GM12878 (cell line): ENCODE data around the gene SUPT4H1.

Experiments
- EZH2 ChIP-seq: IDR thresholded peaks from 2 replicates; pipeline ENCODE4 v1.6.1; 2012; ENCODE audit warnings: low read depth, mild to moderate bottlenecking, control low read depth, inconsistent platforms, low read length, borderline replicate concordance; ENCODE audit not compliant: control insufficient read depth
- HDAC6 ChIP-seq: fragments of 200-600 bp; sonication (generic); IDR thresholded peaks from one replicate; pipeline ENCODE4 v1.8.0; 2017; ENCODE audit warnings: antibody characterized with exemption; ENCODE audit not compliant: unreplicated experiment
- POLR2A ChIP-seq: IDR thresholded peaks from 2 replicates; pipeline ENCODE4 v1.6.1; 2011; ENCODE audit warnings: low read depth, mild to moderate bottlenecking, low read length
- RAD21 ChIP-seq: IDR thresholded peaks from 2 replicates; pipeline ENCODE4 v1.6.1; 2011; ENCODE audit warnings: mild to moderate bottlenecking, low read depth, low read length, moderate library complexity; ENCODE audit not compliant: insufficient read depth
- TF ChIP-seq, protein P1 (sequence below), 3 experiments: IDR thresholded peaks in 2 of 3; conservative IDR thresholded peaks in 1 of 3; 2 replicates each; pipeline ENCODE4 v1.5.1; 2011; ENCODE audit warnings: low read depth in 3 of 3, low read length in 3 of 3, mild to moderate bottlenecking in 3 of 3, control low read depth in 2 of 3, moderate library complexity in 2 of 3, inconsistent platforms in 1 of 3, mixed read lengths in 1 of 3; ENCODE audit not compliant: control insufficient read depth in 2 of 3, insufficient read depth in 1 of 3; ENCODE audit errors: extremely low read depth in 1 of 3
- TF ChIP-seq, protein P2 (sequence below): fragments of 450-650 bp; IDR thresholded peaks from 2 replicates; pipeline ENCODE4 v1.6.1; 2017; ENCODE audit warnings: mild to moderate bottlenecking, moderate library complexity

DNA sequence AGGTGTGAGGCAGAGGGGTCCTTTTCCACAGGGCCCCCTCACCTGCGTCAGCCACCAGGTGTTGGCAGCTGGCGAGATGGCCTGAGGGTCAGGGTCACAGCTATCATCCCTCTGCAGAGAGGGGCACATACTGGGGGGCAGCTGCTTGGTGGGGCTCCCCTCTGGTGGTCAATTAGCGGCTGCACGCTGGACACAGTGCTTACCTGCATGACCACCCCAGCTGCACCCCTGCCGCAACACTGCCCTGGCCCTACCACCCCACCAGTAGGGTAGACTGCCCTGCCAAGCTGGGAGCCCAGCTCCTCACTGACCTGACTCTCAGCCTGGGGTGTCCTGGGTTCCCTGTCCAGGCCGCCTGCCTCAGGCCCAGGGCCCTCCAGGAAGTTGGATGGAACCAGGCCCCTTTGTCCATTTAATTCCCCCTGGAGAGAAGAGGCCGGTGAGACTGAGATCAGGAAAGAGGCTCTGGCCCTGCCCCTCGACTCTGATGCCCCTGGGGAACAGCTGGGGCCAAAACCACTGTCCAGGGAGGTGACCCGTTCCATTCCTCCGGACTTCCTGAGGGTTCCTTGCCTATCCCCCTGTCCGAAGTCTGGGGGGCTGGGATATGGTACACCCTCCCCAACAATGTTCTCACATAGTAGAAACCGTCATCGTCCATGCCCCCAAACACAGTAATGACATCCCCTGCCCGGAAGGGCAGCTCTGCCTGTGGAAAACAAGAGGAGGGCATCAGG is 47.1 kb downstream of the SUPT4H1 start:
- TF ChIP-seq, protein P1, sequence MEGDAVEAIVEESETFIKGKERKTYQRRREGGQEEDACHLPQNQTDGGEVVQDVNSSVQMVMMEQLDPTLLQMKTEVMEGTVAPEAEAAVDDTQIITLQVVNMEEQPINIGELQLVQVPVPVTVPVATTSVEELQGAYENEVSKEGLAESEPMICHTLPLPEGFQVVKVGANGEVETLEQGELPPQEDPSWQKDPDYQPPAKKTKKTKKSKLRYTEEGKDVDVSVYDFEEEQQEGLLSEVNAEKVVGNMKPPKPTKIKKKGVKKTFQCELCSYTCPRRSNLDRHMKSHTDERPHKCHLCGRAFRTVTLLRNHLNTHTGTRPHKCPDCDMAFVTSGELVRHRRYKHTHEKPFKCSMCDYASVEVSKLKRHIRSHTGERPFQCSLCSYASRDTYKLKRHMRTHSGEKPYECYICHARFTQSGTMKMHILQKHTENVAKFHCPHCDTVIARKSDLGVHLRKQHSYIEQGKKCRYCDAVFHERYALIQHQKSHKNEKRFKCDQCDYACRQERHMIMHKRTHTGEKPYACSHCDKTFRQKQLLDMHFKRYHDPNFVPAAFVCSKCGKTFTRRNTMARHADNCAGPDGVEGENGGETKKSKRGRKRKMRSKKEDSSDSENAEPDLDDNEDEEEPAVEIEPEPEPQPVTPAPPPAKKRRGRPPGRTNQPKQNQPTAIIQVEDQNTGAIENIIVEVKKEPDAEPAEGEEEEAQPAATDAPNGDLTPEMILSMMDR (IDR thresholded peaks at IDR 0.05 in 2 of 3, conservative IDR thresholded peaks at IDR 0.05 in 1 of 3; ENCODE audit: control insufficient read depth in 2 of 3, extremely low read depth in 1 of 3, insufficient read depth in 1 of 3, low read depth in 3 of 3, low read length in 3 of 3), result no peak
- TF ChIP-seq EZH2 (no peak), RAD21 (no peak), HDAC6 (no peak), POLR2A (no peak)
- TF ChIP-seq, protein P2, sequence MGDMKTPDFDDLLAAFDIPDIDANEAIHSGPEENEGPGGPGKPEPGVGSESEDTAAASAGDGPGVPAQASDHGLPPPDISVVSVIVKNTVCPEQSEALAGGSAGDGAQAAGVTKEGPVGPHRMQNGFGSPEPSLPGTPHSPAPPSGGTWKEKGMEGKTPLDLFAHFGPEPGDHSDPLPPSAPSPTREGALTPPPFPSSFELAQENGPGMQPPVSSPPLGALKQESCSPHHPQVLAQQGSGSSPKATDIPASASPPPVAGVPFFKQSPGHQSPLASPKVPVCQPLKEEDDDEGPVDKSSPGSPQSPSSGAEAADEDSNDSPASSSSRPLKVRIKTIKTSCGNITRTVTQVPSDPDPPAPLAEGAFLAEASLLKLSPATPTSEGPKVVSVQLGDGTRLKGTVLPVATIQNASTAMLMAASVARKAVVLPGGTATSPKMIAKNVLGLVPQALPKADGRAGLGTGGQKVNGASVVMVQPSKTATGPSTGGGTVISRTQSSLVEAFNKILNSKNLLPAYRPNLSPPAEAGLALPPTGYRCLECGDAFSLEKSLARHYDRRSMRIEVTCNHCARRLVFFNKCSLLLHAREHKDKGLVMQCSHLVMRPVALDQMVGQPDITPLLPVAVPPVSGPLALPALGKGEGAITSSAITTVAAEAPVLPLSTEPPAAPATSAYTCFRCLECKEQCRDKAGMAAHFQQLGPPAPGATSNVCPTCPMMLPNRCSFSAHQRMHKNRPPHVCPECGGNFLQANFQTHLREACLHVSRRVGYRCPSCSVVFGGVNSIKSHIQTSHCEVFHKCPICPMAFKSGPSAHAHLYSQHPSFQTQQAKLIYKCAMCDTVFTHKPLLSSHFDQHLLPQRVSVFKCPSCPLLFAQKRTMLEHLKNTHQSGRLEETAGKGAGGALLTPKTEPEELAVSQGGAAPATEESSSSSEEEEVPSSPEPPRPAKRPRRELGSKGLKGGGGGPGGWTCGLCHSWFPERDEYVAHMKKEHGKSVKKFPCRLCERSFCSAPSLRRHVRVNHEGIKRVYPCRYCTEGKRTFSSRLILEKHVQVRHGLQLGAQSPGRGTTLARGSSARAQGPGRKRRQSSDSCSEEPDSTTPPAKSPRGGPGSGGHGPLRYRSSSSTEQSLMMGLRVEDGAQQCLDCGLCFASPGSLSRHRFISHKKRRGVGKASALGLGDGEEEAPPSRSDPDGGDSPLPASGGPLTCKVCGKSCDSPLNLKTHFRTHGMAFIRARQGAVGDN, result no peak
